GM19328 (cell line): ENCODE data around the gene SSTR3.
"Not testable (repeated sequence)": the region's sequence is repeated elsewhere in the genome, so short reads cannot be mapped to it uniquely, and the experiment has no call there.

Source experiments
- ATAC-seq: cut with Tn5 transposase; IDR thresholded peaks from one replicate; pipeline ENCODE4 v1.9.1; 2021; ENCODE audit warnings: mild to moderate bottlenecking, moderate library complexity; ENCODE audit not compliant: unreplicated experiment

SSTR3 gene

DNA sequence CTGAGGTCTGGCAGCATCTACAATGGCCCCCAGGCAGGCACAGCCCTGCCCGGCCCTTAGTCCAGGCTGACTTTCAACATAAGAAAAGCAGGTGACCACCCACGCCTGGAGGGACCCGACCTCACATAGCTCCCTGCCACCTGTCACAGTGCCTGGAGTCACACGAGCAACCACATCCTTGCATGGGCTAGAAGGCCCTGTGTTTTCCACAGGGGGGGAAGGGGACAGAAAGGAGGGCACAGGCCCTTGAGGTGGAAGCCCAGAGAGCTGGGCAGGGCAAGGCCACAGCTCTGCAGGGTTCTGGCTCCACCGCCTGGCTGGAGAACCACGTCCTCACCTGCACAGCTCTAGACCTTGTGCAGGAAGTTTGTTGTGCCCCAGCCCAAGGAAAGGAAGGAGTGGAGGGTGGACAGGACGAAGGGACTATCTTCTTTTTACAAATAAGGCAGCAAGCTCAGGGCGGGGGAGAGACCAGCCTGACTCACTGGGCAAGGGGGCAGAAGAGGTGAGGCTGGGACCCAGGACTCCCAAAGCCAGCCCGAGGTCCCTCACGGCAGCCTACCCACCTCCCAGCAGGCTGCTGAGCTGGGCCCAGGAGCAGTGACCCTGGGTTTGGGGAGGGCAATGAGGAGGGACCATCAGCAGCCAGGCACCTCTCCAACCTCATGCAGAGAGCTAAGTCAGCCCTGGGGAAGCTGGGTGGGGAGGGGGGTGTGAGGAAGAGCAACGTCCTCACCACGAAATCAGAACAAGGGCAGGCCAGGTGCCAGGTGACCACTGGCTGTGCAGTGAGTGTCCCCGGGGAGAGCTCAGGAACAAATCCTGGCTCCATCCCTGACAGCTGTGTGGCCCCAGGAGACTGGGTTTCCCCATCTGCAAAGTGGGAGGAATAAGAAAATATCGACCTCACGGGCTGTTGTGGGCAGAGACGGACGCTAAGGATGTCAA is 28.6 kb downstream of the SSTR3 start:
- ATAC-seq, result no peak

DNA sequence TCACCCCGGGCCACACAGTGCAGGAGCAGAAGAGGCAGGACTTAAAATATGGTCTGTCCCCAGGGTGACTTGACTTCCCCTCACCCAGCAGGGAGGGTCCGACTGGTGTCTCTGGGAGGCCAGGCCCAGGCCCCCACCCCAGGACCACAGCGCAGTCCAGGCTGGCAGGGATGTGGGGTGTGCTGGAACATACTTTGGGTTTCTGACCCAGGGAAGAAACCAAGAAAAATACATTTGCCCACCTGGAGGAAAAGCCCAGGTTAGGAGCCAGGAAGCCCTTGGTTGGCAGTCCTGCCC is 29.4 kb downstream of the SSTR3 start:
- ATAC-seq, result no peak

DNA sequence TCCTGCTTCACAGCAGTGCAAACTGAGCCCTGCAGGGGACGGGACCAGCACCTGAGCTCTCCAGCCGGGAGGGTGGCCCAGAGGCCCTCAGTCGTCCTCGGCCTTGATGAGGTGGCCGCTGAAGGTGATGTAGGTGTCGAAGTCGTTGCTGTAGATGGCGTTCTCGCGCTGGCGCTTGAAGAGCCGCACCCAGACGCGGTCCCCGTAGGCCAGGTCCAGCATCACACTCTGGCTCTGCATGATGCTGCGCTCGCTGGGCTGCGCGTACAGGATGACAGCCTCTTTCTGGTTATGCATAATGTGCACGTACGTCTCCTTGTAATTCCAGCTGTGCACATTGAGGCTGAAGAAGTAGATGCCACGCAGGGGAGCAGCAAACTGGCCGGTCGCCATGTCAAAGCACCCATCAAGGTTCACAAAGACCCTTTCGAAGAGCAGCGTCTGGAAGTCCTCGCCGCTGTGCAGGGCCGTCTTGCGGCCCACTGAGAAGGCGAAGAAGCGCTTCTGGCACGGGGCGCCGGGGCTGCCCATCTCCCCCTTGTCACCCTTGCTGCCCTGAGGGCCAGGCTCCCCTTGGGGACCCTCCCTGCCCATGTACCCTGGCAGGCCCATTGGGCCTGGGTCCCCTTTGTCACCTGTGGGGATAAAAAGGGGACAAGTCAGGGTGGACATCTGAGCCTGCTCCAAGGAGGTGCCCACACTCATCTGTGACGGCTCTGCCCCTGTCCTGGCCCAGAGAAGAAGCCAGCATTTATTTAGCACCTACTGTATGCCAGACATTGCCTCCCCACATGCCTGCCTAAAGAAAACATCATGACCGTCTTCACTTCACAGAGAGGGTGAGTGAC is 30.0 kb downstream of the SSTR3 start:
- ATAC-seq, result no peak

DNA sequence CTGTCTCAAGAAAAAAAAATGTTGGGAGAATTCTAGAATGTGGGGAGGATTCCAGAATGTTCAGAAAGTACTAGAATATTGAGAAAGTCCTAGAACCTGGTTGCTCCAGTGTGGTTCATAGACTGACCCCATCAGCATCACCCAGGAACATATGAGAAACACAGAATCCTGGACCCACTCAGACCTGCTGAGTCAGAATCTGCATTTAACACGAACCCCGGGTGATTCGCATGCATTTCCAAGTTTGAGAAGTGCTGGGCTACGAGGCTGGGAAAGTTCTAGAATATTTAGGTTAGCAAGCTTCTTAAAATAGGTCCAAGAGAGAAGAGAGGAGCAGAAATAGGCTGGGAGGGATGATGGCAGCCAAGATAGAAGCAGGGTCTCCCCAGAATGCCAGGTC is 30.6 kb downstream of the SSTR3 start:
- no peak for ATAC-seq

DNA sequence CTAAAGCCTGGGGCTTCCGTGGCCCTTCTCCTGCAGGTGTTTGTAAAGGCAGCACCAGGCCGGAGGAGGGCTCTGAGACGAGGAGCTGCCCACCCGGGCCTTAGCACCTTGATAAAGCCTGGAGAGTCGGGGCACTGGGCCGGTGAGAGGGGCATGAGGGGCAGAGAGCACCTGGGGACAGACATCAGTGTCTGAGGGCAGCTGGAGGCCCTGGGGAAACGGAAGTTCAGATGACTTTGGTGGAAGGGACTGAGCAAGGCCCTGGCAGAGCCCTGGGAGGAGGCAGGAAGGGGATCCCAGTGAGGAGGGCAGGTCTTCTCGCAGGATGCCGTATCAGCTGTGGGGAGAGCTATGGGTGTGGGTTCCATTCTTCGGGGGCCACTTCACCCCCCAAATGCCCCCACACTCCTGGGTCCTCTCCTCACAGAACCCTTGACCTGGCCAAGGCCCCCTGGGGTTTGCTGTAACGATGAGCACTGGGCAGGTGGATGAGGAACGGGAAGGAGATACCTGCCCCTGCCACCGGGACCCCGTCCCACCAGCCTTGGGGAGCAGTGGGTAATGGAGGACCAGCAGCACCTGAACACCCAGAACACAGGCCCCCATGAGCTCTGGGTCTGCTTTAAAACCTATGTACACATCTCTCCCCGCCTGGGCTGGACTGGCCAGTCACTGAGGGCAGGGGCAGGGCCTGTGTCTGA is 31.6 kb downstream of the SSTR3 start:
- no peak for ATAC-seq

DNA sequence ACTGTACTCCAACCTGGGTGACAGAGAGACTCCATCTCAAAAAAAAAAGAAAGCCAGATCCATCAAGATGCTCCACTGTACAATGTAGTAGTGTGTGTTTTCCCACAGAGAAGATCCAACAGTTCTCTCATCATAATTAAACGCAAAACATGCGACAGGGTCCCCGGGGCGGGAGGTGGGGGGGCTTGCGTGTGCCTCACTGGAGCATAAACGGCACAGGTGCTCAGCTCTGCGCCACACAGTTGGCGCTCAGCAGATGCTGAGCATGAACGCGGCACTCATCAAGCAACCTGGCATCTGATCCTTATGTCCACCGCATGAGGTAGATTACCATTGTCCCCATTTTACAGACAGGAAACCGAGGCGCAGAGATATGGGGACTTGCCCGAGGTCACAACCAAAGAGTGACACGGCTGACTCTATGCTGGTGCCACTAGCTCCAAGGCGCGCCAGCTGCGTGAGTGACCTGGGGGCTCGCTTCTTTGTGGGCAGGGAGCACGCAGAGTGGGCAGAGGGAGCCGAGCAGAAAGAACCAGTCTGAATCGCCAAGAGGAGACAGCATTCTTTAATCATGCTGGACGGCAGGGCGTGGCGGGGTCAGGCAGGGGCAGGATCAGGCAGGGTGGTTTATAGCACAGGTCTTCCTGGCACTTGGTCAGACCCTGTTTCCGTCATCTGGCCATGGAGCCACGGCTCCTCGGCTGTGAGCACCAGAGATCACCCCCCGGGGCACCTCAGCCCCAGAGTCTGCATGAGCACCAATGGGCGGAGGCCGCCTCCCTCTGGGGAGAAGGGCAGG is 32.5 kb downstream of the SSTR3 start:
- ATAC-seq, result no peak

DNA sequence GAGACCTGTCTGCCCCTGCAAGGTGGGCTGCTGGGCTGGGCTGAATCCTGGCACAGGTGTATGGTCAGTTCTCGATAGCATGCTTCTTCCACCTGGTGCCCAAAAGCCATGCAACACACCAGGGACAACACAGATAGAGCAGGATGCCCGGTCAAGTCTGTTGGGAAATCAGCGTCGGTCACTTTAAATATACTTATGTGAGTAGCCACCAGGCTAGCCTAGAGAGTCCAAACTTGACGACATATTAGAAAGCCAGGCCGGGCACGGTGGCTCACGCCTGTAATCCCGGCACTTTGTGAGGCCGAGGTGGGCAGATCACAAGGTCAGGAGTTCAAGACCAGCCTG is 33.2 kb downstream of the SSTR3 start:
- no peak for ATAC-seq

DNA sequence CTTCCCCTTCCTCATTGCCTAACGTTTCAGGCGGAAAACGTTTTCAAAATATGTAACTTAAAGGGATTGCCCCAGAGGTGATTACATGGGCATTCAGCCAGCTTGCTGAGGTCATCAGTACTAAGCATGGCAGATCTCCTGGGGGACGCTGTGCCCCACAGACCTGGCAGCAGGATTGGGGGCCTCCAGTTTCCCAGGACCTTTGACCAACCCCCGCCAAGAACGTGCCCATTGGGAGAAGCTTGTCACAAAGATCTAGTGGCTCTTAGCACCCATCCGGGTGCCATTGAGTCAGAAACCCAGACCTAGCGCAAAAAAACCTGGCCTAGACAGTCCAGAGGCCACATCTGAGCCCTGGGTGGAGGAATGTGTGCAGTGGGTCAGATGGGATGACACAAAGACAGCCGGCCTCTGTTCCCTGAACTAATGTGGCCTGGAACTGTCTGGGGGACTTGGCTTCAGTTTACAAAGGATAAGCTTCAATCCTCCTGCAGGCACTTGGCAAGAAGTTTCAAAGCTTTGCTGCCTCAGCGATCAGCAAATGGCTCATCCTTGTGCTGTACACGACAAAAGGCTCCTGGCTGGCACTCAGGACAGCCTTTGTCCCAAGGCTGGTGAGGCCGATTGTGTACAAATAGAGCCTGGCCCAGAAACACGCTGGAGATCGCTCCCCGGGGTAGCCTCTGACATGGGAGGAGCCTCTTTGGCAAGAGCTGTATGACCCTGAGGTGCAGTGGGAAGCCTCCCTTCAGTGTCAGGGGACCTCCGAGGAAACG is 33.7 kb downstream of the SSTR3 start:
- no peak for ATAC-seq

DNA sequence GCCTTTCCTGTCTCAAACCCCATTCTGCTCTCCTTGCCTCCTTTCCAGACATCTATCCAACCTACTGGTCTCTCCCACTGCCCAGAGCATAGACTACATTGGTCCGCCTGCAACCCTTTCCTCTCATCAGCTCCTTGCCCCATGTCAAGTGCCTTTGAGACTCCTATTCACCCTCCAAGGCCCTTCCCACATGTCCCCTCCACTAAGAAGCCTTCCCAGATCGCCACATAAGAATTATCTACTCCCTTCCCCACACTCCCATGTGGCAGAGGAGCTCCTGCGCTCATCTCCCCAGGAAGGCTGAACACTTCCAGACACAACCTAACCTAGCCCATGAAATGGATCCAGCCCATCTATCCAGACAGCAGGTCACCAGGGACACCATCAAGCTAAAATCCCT is 34.5 kb downstream of the SSTR3 start:
- ATAC-seq, result no peak

DNA sequence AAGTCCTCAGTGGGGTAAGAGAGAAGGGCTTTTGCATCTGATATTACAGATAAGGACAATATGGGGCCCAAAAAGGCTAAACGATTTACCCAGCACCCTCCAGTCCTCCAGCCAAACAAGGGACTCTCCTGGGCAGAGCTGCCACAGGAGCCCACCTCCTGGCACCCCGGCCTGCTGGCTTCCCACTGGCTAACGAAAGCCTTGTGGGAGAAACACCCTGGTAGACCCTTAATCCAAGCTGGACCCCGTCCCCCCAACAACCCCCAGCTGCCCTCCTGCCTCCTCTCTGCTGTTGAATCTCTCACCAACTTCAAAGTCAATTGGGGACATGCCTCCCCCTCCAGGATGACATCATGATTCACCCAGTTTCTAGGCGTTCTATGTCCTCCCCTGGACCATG is 35.1 kb downstream of the SSTR3 start:
- ATAC-seq, result no peak

DNA sequence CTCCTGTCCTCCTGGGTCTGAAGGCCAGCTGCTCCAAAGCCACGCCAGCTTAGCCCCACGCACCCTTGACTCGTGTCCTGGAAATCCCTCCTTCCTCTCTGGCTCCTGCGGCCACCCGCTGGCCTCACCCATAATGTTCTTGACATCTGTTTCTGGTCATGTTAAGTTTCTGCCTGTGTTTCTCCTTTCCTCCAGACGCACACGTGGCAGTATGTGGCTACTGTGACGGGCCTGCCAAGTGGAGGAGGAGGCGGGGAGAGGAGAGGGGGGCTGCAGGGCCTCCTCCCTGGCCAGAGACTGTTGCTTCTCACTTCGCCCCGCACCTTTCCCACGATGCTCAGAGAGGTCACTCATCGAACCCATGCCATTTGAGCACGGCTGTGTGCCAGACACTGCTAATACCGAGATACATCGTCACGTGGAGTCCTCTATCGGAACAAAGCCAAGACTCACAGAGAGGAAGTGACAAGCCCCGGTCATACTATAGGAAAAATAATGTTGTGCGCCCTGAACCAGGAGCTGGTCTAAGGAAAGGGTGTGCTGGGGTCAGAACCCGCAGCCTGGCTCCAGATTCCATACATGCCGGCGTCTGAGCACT is 35.7 kb downstream of the SSTR3 start:
- no peak for ATAC-seq

DNA sequence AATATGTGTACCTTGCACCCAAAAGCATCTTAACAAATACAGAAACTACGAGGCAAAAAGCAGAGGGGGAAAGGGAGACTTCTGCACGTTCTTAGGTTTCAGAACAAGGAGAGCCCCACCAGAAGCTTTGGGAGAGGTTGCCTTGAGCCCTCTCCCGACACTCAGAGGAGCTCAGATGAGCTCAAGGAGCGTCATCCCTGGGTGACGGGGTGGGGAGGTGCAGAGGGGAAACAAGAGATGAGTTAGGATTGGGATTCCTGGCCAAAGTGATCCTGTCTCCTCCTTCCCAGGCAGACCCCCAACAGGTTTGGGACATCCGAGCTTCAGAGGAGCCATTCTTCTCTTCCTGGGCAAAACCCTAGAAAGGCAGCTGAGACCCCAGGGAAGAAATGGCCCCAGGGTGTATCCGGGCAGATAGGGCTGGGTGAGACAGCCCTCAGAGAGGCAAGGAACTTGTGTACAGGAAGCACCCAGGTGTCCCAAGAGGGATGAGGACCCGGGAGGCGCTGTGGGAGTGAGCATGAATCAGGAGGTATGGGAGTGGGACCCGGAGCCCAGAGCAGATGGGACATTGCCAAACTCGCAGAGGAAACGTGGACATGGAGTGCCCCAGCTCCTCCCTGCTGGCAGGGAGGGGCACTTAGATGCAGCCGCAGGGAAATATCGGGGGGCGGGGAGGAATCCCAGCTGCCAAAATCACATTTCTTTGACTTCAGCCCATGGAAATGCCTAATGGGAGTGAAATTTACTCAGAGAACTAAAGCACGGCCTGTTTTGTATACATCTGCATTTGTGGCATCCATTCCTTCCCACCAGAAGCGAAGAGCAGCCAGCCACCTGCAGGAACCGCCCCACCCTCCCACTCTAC is 36.6 kb downstream of the SSTR3 start:
- no peak for ATAC-seq

DNA sequence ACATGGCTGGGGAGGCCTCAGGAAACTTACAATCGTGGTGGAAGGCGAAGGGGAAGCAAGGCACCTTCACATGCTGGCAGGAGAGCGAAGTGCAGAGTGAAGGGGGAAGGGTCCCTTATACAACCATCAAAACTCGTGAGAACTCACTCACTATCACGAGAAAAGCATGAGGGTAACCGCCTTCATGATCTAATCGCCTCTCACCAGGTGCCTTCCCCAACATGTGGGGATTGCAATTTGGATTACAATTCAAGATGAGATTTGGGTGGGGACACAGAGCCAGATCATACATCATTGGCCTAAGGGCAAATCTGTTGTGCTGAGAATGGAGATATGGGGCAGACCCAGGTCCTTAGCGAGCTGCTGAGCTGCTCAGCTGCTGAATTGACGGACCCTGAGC is 37.3 kb downstream of the SSTR3 start:
- ATAC-seq, result no peak

DNA sequence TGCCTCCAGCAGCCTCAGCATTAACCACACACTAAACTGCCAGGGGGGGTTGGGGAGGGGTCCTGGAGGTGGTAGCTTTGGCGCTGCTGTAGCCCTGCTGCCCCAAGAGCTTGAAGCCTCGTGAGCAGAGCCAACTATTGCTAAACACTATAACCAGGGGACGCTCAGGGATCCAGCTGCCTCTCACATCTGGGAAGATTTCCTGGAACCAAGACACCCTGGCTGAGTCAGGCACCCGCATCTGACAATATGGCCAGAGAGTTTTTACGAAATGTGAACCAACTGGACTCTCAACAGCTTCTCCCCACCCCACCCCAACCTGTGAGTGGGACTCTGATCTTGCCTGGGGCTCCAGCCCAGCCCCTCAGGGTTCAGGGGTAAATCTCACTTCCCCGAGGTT is 38.6 kb downstream of the SSTR3 start:
- ATAC-seq, result no peak

DNA sequence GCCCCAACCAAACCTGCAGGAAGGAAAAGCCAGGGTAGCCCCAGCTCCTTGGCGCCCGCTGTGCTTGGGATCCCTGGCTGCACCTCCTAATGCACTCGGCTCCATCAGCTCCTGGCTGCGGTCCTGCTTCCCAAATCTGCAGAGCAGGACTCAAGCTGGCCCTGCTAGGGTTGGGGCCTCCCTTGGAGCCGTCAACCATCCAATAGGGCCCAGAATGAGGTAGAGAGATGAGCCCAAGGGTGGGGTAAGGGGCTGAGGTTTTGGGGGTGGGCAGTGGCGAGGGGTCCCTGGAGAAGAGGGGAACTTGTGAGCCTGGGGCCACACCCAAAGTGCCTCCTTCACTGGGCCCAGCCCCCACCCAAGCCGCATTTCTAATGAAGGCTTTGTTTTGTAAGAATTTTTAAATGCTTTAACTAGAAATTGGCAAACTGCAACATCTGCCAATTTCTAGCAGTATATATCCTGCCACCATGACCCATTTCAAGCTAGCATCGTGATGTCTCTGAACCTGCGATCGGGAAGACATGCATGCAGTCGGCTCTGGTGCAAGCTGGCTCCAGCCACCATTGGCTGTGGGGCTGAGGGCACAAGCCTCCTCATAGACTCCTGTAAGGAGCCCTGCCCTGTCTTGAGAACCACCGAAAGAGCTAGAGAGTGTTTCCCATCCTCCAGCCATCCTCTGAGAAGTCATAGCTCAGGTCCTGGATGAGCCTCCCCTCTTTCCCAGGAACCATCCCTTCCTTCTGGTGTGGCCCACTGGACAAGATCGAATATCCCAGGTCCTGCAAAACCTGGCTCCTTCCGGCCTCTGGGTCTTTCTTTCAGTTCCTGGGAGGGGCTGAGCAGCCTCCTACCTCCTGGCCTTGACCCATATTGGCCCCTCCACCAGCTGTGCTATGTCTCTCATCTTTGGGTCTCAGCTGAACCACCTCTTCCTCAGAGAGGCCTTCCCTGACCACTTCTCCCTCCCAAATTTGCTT is 39.7 kb downstream of the SSTR3 start:
- no peak for ATAC-seq

DNA sequence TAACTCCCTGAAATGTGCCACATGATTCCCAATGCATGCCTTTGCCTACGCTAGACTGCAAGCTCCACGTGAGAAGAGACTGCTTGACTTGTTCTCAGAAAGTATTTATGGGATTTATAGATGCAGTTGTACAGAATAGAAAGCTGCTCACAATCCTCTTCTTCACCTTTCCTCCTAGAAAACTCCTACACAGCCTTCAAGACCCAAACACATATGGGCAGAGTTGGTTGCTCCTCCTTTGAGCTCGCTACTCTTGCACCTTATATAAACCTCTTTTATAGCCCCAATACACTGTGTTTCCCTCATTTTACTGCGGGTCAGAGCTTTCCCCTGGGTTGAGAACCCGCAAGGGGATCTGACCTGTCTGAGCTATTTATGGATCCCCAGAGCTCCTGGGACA is 40.6 kb downstream of the SSTR3 start:
- ATAC-seq, result no peak

DNA sequence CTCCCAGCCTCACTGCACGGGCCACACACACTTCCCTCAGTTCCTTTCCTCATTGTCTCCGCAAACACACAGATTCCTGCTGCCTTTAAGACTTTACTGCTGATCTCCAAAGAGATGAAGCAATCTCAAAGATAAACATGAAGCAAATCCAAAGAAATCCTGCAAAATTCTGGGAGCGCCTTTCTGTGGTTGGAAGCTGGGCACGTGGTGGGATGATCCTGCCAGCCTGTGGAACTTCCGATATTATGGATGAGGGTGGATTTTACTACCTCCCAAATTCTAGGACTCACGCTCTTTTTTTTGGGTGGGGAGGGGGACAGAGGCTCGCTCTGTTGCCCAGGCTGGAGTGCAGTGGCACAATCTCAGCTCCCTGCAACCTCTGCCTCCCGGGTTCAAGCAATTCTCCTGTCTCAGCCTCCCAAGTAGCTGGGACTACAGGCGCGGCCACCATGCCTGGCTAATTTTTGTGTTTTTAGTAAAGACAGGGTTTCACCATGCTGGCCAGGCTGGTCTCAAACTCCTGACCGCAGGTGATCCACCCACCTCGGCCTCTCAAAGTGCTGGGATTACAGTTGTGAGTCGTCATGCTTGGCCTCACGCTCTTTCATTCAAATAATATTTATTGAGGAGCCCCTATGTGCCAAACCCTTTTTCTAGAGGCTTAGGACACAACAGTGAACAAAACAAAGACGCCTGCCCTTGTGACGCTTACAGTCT is 41.4 kb downstream of the SSTR3 start:
- ATAC-seq, result not testable (repeated sequence)
